HL-60 (cell line): ENCODE results near the gene SLC27A5.
A peak's percentile ranks its signal among the peaks of the same experiment; 100 is the strongest.
"Not testable (repeated sequence)": the region's sequence is repeated elsewhere in the genome, so short reads cannot be mapped to it uniquely, and the experiment has no call there.

Source experiments
- DNase-seq, 2 experiments: peaks; one replicate each; pipeline ENCODE4 v3.0.0-alpha.2; 2010 to 2020; ENCODE audit warnings: low read depth in 1 of 2, low spot score in 1 of 2
- H3K27ac ChIP-seq: fragments of 250-450 bp; sonication (Bioruptor Pico); replicated peaks from 2 replicates; pipeline ENCODE4 v1.5.1; 2020; ENCODE audit warnings: mild to moderate bottlenecking, moderate library complexity
- H3K27me3 ChIP-seq: fragments of 250-450 bp; sonication (Bioruptor Pico); 2 replicates; pipeline ENCODE4 v1.5.1; 2021; ENCODE audit warnings: mild to moderate bottlenecking, moderate library complexity; ENCODE audit not compliant: insufficient read depth, poor library complexity, severe bottlenecking
- H3K4me3 ChIP-seq: replicated peaks from 2 replicates; pipeline ENCODE4 v1.5.1; 2011; ENCODE audit warnings: mild to moderate bottlenecking, control low read depth, low read length; ENCODE audit not compliant: insufficient read depth
- CTCF ChIP-seq: IDR thresholded peaks from one replicate; pipeline ENCODE4 v1.5.1; 2011; ENCODE audit warnings: low read length, control low read depth, inconsistent platforms; ENCODE audit not compliant: insufficient read depth
- GABPA ChIP-seq: IDR thresholded peaks from 2 replicates; pipeline ENCODE4 v1.6.1; 2012; ENCODE audit warnings: low read depth
- POLR2AphosphoS5 ChIP-seq: IDR thresholded peaks from 2 replicates; pipeline ENCODE4 v1.6.1; 2012; ENCODE audit warnings: low read depth
- REST ChIP-seq: IDR thresholded peaks from 2 replicates; pipeline ENCODE4 v1.6.1; 2012; ENCODE audit warnings: low read depth; ENCODE audit not compliant: insufficient replicate concordance
- SPI1 ChIP-seq: IDR thresholded peaks from 2 replicates; pipeline ENCODE4 v1.6.1; 2012; ENCODE audit warnings: low read depth, mild to moderate bottlenecking, borderline replicate concordance

SLC27A5 gene

GRCh38 chr19:58473775-58474174 is 38.0 kb downstream of the SLC27A5 start:
- Histone ChIP-seq H3K27me3 (no peaks in the 10 kb centered on the region), H3K27ac (no peak overlapping the region), H3K4me3 (no peak overlapping the region)
- no peak for DNase-seq
- TF ChIP-seq CTCF (no peak), POLR2AphosphoS5 (no peak; the same call in 1 of the 2 replicates), GABPA (no peak), REST (no peak), SPI1 (no peak)

DNA sequence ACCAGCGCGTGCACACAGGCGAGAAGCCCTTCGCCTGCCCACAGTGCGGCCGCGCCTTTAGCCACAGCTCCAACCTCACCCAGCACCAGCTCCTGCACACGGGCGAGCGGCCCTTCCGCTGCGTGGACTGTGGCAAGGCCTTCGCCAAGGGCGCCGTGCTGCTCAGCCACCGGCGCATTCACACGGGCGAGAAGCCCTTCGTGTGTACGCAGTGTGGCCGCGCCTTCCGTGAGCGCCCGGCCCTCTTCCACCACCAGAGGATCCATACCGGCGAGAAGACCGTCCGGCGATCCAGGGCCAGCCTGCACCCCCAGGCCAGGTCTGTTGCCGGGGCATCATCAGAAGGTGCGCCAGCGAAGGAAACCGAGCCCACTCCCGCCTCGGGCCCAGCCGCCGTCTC is 40.1 kb downstream of the SLC27A5 start:
- TF ChIP-seq CTCF (no peak), GABPA (no peak), REST (no peak), SPI1 (no peak), POLR2AphosphoS5 (peak; percentile 18; the same call in 1 of the 2 replicates)
- H3K27ac ChIP-seq: no peak overlapping the region
- H3K27me3 ChIP-seq: no peaks in the 10 kb centered on the region
- DNase-seq: no peak
- no peak overlapping the region for H3K4me3 ChIP-seq

GRCh38 chr19:58470837-58471543 is 40.8 kb downstream of the SLC27A5 start:
- H3K27ac ChIP-seq, DNase-seq, H3K27me3 ChIP-seq: not testable (repeated sequence)

GRCh38 chr19:58469241-58470013 is 42.4 kb downstream of the SLC27A5 start:
- DNase-seq: no peak
- TF ChIP-seq SPI1 (no peak), REST (no peak), CTCF (no peak)
- Histone ChIP-seq H3K4me3 (no peak overlapping the region), H3K27me3 (no peaks in the 10 kb centered on the region), H3K27ac (no peak overlapping the region)

More at GRCh38 chr19:58470837-58471543, 40.8 kb downstream of the SLC27A5 start:
- not testable (repeated sequence) for H3K4me3 ChIP-seq
